ENCODE results near the gene GRM8.

- no peak for TF ChIP-seq POLR2A (IDR thresholded peaks at IDR 0.05)
- no peak for TF ChIP-seq CTCF (IDR thresholded peaks at IDR 0.05)
- TF ChIP-seq POLR2AphosphoS5 (IDR thresholded peaks at IDR 0.05) = no peak
Observed at GRCh38 chr7:127047521-127047920, 205.2 kb downstream of the GRM8 start.

Data from stomach (tissue), 4 donors.